ENCODE measurements around the gene FILIP1.
"Not testable (repeated sequence)": the region's sequence is repeated elsewhere in the genome, so short reads cannot be mapped to it uniquely, and the experiment has no call there.

The FILIP1 gene

DNA sequence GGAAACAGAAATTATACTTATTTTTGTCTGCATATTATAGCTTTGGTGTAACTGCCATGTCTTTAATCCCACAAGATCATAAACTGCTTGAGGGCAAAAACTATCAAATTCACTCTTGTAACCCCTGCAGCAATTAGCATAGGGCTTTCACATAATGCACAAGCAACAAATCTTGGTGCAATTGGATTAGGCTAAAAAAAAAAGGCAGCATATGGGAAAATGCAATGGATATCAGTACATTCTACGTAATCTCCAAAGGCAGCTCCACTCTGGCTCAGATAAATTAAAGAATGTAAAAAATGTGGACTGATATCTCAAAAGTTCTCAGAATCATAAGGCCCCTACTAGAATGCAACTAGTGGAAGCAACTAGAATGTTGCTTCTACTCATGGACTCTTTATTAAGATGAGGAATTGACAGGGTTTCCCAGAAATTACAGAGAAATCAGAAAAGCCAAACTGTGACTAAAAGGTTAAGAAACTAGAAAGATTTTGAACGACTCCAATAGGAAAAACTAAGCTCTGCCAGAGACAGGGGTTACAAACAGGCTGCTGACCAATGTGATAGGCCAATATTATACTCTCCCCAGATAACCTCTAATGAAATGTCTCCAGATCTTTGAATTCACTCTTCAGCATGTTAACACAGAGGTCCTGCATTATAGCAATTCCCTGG lies 55.0 kb downstream of the FILIP1 start:
- no peak for DNase-seq (ENCODE audit: low read depth, low spot score)
- in situ Hi-C loops (cut with HindIII; ENCODE audit: low sequenced_read_pairs), result no loop called here
- TF ChIP-seq, protein P1, sequence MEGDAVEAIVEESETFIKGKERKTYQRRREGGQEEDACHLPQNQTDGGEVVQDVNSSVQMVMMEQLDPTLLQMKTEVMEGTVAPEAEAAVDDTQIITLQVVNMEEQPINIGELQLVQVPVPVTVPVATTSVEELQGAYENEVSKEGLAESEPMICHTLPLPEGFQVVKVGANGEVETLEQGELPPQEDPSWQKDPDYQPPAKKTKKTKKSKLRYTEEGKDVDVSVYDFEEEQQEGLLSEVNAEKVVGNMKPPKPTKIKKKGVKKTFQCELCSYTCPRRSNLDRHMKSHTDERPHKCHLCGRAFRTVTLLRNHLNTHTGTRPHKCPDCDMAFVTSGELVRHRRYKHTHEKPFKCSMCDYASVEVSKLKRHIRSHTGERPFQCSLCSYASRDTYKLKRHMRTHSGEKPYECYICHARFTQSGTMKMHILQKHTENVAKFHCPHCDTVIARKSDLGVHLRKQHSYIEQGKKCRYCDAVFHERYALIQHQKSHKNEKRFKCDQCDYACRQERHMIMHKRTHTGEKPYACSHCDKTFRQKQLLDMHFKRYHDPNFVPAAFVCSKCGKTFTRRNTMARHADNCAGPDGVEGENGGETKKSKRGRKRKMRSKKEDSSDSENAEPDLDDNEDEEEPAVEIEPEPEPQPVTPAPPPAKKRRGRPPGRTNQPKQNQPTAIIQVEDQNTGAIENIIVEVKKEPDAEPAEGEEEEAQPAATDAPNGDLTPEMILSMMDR (IDR thresholded peaks at IDR 0.05; ENCODE audit: low read depth, low read length), result no peak
- H3K4me3 ChIP-seq (ENCODE audit: low read depth, low read length), result no peak overlapping the region

DNA sequence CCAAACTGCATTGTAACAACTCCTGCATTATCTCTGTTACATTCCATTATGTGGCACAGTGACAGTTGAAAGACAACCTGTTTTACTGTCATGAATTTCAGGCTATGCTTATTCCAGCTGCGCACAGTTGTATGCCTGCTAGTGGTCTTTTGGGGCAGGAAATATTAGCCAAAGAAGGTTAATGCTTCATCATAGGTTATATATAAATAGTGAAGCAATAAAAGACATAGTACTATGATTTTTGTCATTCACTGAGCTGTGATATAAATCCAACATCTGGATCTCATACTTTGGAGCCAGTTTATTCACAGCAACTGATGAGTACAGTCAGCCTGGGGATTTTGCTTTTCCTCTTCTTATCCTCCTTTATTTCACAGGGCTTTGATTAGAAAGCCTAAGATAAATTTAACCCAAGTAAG lies 55.6 kb downstream of the FILIP1 start:
- in situ Hi-C loops (cut with HindIII; ENCODE audit: low sequenced_read_pairs), result no loop called here
- no peak overlapping the region for H3K4me3 ChIP-seq (ENCODE audit: low read depth, low read length)
- TF ChIP-seq, protein P1 (IDR thresholded peaks at IDR 0.05; ENCODE audit: low read depth, low read length), result no peak
- DNase-seq (ENCODE audit: low read depth, low spot score), result no peak

DNA sequence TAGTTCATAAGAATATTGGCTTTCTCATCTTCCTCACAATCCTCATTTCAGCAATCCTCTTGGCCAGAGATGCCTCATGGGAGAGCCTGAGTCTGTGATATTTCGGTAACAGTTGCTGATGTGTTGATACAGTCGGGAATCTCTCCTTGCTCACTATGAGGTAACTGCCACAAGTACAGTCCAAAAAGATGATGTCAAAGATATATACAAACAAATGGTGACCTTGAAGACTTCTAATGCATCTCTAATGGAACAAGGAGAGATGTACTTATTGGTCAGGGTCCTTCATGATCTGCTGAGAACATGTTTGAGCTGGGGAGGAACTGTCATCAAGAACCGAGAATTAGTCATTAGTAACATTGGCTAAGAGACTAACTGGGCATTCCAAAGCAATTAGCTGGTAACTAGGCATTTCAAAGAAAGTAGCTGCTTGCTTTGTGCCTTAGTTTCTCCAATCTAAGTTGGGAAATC lies 56.1 kb downstream of the FILIP1 start:
- peak; percentile 49 for DNase-seq (ENCODE audit: low read depth, low spot score)
- TF ChIP-seq, protein P1 (IDR thresholded peaks at IDR 0.05; ENCODE audit: low read depth, low read length), result no peak
- in situ Hi-C loops (cut with HindIII; ENCODE audit: low sequenced_read_pairs), result no loop called here
- H3K4me3 ChIP-seq (ENCODE audit: low read depth, low read length), result no peak overlapping the region

DNA sequence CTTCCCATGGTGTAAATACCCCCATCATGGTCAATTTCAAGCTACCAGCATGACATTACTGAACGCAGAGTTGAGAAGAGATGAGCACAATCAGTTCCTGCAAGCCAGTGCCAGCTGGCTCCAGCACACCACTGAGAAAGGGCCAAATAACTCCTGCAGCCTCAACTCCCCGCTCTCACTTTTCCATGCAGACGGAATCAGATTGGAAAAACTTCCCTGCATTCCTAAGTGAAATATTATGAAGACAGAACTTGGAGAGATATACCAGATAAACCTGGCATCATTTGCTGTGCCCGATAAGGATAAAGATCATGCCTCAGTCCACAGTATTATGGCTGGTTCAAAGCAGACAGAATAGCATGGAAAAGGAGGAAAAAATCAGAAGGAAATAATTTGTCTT lies 56.7 kb downstream of the FILIP1 start:
- in situ Hi-C loops (cut with HindIII; ENCODE audit: low sequenced_read_pairs), result no loop called here
- no peak for DNase-seq (ENCODE audit: low read depth, low spot score)
- TF ChIP-seq, protein P1 (IDR thresholded peaks at IDR 0.05; ENCODE audit: low read depth, low read length), result no peak
- H3K4me3 ChIP-seq (ENCODE audit: low read depth, low read length), result no peak overlapping the region

DNA sequence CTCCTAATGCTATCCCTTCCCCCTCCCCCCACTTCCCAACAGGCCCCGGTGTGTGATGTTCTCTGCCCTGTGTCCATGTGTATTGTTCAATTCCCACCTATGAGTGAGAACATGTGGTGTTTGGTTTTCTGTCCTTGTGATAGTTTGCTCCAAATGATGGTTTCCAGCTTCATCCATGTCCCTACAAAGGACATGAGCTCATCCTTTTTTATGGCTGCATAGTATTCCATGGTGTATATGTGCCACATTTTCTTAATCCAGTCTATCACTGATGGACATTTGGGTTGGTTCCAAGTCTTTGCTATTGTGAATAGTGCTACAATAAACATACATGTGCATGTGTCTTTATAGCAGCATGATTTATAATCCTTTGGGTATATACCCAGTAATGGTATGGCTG lies 60.8 kb downstream of the FILIP1 start:
- H3K4me3 ChIP-seq (ENCODE audit: low read depth, low read length); in situ Hi-C loops (cut with HindIII; ENCODE audit: low sequenced_read_pairs); DNase-seq (ENCODE audit: low read depth, low spot score): not testable (repeated sequence)

DNA sequence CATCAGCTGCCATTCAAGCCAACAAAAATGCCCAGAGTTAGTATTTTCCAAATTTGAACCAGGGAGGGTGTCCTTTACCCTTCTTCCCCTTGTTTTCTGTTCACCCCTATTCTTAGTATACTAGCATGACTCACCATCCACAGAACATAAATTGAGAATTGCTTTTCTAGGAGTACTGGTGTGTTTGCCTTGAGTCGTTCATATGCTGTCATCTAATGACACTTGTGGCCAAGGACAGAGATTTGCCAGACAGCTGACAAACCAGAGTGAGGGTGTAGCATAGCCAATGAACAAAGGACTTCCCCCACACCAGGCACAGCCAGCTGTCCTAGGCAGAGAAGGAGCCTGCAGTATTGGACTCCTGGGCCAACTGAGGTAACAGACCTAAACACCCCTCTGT lies 62.2 kb downstream of the FILIP1 start:
- TF ChIP-seq, protein P1 (IDR thresholded peaks at IDR 0.05; ENCODE audit: low read depth, low read length), result no peak
- DNase-seq (ENCODE audit: low read depth, low spot score), result peak; percentile 49
- in situ Hi-C loops (cut with HindIII; ENCODE audit: low sequenced_read_pairs), result no loop called here
- no peak overlapping the region for H3K4me3 ChIP-seq (ENCODE audit: low read depth, low read length)

DNA sequence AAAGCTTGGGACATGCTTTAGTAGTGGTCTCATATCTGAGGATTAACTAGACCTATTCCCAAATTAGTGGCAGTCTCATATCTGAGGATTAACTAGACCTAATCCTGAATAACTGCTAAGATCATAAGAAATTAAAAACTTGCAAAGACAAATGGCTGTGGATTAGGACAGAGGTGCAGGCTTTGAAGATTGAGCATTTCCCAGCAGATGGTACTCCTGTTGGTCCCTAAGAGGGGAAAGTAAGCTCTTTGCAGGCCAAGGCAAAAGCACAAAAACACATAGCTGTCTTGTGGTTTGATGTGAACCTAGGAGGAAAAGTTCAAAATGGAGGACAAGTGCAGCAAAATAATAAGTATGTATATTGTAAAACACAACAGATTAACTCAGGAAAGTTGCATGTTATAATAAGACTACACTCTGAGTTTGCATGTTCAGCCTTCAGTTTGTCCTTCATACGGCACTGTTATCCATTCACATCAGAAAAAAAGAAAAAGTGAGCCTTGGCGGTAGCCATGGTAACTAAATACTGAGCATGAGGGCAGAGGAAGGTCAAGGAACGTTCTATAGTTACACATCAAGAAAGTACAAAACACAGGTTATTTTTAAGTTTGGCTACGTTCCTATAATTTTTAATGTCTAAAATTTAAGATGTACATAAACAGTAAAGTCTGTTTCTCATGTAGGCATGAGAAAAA lies 62.8 kb downstream of the FILIP1 start:
- peak; percentile 40 for DNase-seq (ENCODE audit: low read depth, low spot score)
- TF ChIP-seq, protein P1 (IDR thresholded peaks at IDR 0.05; ENCODE audit: low read depth, low read length), result no peak
- in situ Hi-C loops (cut with HindIII; ENCODE audit: low sequenced_read_pairs), result no loop called here
- no peak overlapping the region for H3K4me3 ChIP-seq (ENCODE audit: low read depth, low read length)

Measured in astrocyte of the spinal cord (primary cell).